K562 (cell line): Measurements from ENCODE around the gene COA3. TPM values are rescaled to one million over a fixed set of nuclear protein-coding genes. Genes with fewer than 3 reads are reported as not detected.
A peak's percentile ranks its signal among the peaks of the same experiment; 100 is the strongest.

Experiments used
- ATAC-seq: fragments of 200-7000 bp; cut with Tn5 transposase; 3 replicates; pipeline ENCODE4 v1.9.1; 2020; ENCODE audit warnings: moderate library complexity
- BruUV-seq: library from RNA; stranded (reverse); fragments of 400-500 nt; replicated peaks from 2 replicates; lab custom pipeline; 2021; lab: Mats Ljungman, UMichigan
- CTCF ChIA-PET: fragments of 300-600 bp; formaldehyde crosslinking; extraction: SDS; loops from one replicate; lab custom pipeline; 2021; ENCODE audit warnings: low intra/inter-chr PET ratio; lab: Yijun Ruan, JAX
- POLR2A ChIA-PET: fragments of 300-600, 350-650 bp; sonication (Branson Sonifier 250); formaldehyde crosslinking; extraction: SDS; loops from one replicate; lab custom pipeline; 2021; ENCODE audit warnings: antibody characterized with exemption, inconsistent platforms; lab: Yijun Ruan, JAX
- DNase-seq, 4 experiments: peaks; one replicate each; pipeline versions ENCODE4 v3.0.0 to v3.0.0-alpha.2; 2011 to 2018; ENCODE audit warnings: low spot score in 3 of 4, mixed read lengths in 3 of 4; ENCODE audit errors: extremely low read depth in 1 of 4
- FAIRE-seq: peaks from 2 replicates; lab custom pipeline; 2011; peaks lifted over from hg19 to GRCh38; lab: Jason Lieb, UNC
- H2AFZ ChIP-seq: 2 replicates; pipeline ENCODE4 v1.6.0; 2011; ENCODE audit warnings: low read depth, low read length, control low read depth, inconsistent platforms
- H3K27ac ChIP-seq: fragments of 200-600 bp; 3 replicates; pipeline ENCODE4 v1.8.0; 2011; ENCODE audit warnings: low read depth, mild to moderate bottlenecking, control low read depth, inconsistent platforms, low read length, moderate library complexity, mixed read lengths; ENCODE audit errors: extremely low read depth
- H3K27me3 ChIP-seq, 2 experiments: fragments of 300-600 bp in 1 of 2; 2 replicates in 1 of 2; 3 replicates in 1 of 2; pipeline versions ENCODE4 v1.6.0 to v1.8.0; 2011; ENCODE audit warnings: inconsistent platforms in 2 of 2, low read length in 2 of 2, mild to moderate bottlenecking in 1 of 2, mixed read lengths in 1 of 2, moderate library complexity in 1 of 2; ENCODE audit not compliant: control insufficient read depth in 2 of 2, insufficient read depth in 2 of 2
- H3K36me3 ChIP-seq: fragments of 300-600 bp; 3 replicates; pipeline ENCODE4 v1.8.0; 2011; ENCODE audit warnings: mild to moderate bottlenecking, low read length, inconsistent platforms; ENCODE audit not compliant: control insufficient read depth, insufficient read depth
- H3K4me1 ChIP-seq, 2 experiments: fragments of 200-600 bp in 1 of 2; replicated peaks in 1 of 2; 2 replicates in 1 of 2; 3 replicates in 1 of 2; pipeline versions ENCODE4 v1.5.1 to v1.8.0; 2011; ENCODE audit warnings: inconsistent platforms in 2 of 2, low read length in 2 of 2, mild to moderate bottlenecking in 1 of 2, mixed read lengths in 1 of 2, moderate library complexity in 1 of 2; ENCODE audit not compliant: control insufficient read depth in 2 of 2, insufficient read depth in 2 of 2
- H3K4me2 ChIP-seq: 2 replicates; pipeline ENCODE4 v1.6.1; 2011; ENCODE audit warnings: low read length, control low read depth, inconsistent platforms, mixed read lengths; ENCODE audit not compliant: insufficient read depth
- H3K4me3 ChIP-seq: fragments of 200-600 bp; sonication (generic), shearing (Covaris generic); 2 replicates; pipeline ENCODE4 v1.5.1; 2016; ENCODE audit warnings: control low read depth, inconsistent platforms
- H3K79me2 ChIP-seq: fragments of 200-600 bp; 3 replicates; pipeline ENCODE4 v1.8.0; 2011; ENCODE audit warnings: low read length, inconsistent platforms; ENCODE audit not compliant: control insufficient read depth, insufficient read depth
- H3K9ac ChIP-seq, 2 experiments: 2 replicates each; pipeline versions ENCODE4 v1.6.0 to v1.6.1; 2011; ENCODE audit warnings: low read depth in 2 of 2, low read length in 2 of 2, control low read depth in 1 of 2, inconsistent platforms in 1 of 2, mild to moderate bottlenecking in 1 of 2, mixed read lengths in 1 of 2; ENCODE audit not compliant: insufficient read depth in 1 of 2
- H3K9me1 ChIP-seq: one replicate; pipeline ENCODE4 v1.6.0; 2011; ENCODE audit warnings: inconsistent platforms, mild to moderate bottlenecking, low read length, moderate library complexity; ENCODE audit not compliant: control insufficient read depth, insufficient read depth
- H3K9me3 ChIP-seq: replicated peaks from 2 replicates; pipeline ENCODE4 v1.5.1; 2011; ENCODE audit warnings: low read depth, low read length, inconsistent platforms; ENCODE audit not compliant: control insufficient read depth, insufficient read depth
- H4K20me1 ChIP-seq: replicated peaks from 2 replicates; pipeline ENCODE4 v1.6.1; 2011; ENCODE audit warnings: low read length, inconsistent platforms, mixed read lengths; ENCODE audit not compliant: control insufficient read depth, insufficient read depth
- KLF16 ChIP-seq: IDR thresholded peaks from 2 replicates; pipeline ENCODE4 v1.6.1; 2016; ENCODE audit warnings: antibody characterized with exemption
- SMC3 ChIP-seq: conservative IDR thresholded peaks from 2 replicates; pipeline ENCODE4 v1.6.1; 2011; ENCODE audit warnings: low read depth, low read length, improper control_type of control experiment; ENCODE audit not compliant: insufficient read depth
- STAG1 ChIP-seq: sonication (generic); formaldehyde crosslinking; IDR thresholded peaks from 2 replicates; pipeline ENCODE4 v1.5.0; 2020; ENCODE audit warnings: missing genetic modification reagents, borderline replicate concordance
- U2AF1 ChIP-seq: fragments of 200-400 bp; formaldehyde crosslinking; optimal IDR thresholded peaks from 2 replicates; pipeline ENCODE3; 2017; ENCODE audit warnings: mild to moderate bottlenecking, low read depth, low read length, moderate library complexity
- ZC3H11A ChIP-seq: IDR thresholded peaks from 2 replicates; pipeline ENCODE4 v1.6.1; 2012; ENCODE audit warnings: low read depth, low read length, improper control_type of control experiment
- ZNF436 ChIP-seq: fragments of 250-450, 450-650 bp; sonication (Bioruptor Pico); formaldehyde crosslinking; IDR thresholded peaks from 2 replicates; pipeline ENCODE4 v1.7.0; 2020; ENCODE audit warnings: mild to moderate bottlenecking
- WGBS: fragments of 100-300 bp; shearing (Covaris generic); methylation state at CpG from one replicate; pipeline ENCODE4 v1.1.6; 2016; ENCODE audit warnings: low coverage, mixed read lengths; ENCODE audit not compliant: insufficient coverage; ENCODE audit errors: missing lambda C conversion rate; 5-methylcytosine and 5-hydroxymethylcytosine counted together
- in situ Hi-C: fragments of 300-500 bp; cut with MboI; formaldehyde crosslinking; loops from 4 replicates; pipeline ENCODE4 v1.15.0; 2018; ENCODE audit warnings: inconsistent platforms, mixed read lengths
- intact Hi-C: fragments of 100-400 bp; cut with micrococcal nuclease; formaldehyde crosslinking; loops from 2 replicates; pipeline ENCODE4 v1.14.2; 2022
- polyA plus RNA-seq, 8 experiments: library from polyadenylated mRNA; depleted of rRNA in 4 of 8; stranded (reverse) in 5 of 8; unstranded in 3 of 8; fragments of >200 nt; fragmentation: Nextera tagmentation in 2 of 8; fragmentation: Illumina TruSeq in 1 of 8; extraction: Ambion mirVana in 2 of 8; extraction: Trizol in 1 of 8; gene quantifications; 2 replicates each; pipeline versions ENCODE4 v1.2.1 to v1.2.3, GENCODE V29; 2011 to 2014; ENCODE audit warnings: inconsistent platforms in 1 of 8, missing spikeins in 1 of 8
- total RNA-seq, 7 experiments: library from RNA; depleted of rRNA in 6 of 7; stranded (reverse); fragments of >200 nt in 6 of 7; fragmentation: Illumina TruSeq in 2 of 7; extraction: Trizol in 2 of 7; gene quantifications; 2 replicates each; pipeline versions ENCODE4 v1.2.1 to v1.2.3, GENCODE V29; 2011 to 2021; ENCODE audit warnings: low replicate concordance in 1 of 7
- TF ChIP-seq, protein P1 (sequence below), 2 experiments: fragments of 450-650 bp; formaldehyde crosslinking in 1 of 2; IDR thresholded peaks; 2 replicates each; pipeline versions ENCODE4 v1.4.0 to v1.6.1; 2014 to 2020; ENCODE audit warnings: mild to moderate bottlenecking in 2 of 2, borderline replicate concordance in 1 of 2, low read depth in 1 of 2
- TF ChIP-seq, protein P2 (sequence below), 3 experiments: IDR thresholded peaks in 2 of 3; conservative IDR thresholded peaks in 1 of 3; 2 replicates each; pipeline ENCODE4 v1.5.1; 2011 to 2012; ENCODE audit warnings: low read length in 3 of 3, mild to moderate bottlenecking in 3 of 3, control low read depth in 2 of 3, improper control_type of control experiment in 1 of 3, inconsistent platforms in 1 of 3, low read depth in 1 of 3, mixed read lengths in 1 of 3, moderate library complexity in 1 of 3; ENCODE audit not compliant: insufficient read depth in 2 of 3
- TF ChIP-seq, protein P3 (sequence below), 2 experiments: fragments of 250-450 bp in 1 of 2; fragments of 450-650 bp in 1 of 2; sonication (Bioruptor Pico) in 1 of 2; IDR thresholded peaks; 2 replicates each; pipeline versions ENCODE4 v1.6.1 to v1.8.0; 2016 to 2021; ENCODE audit warnings: mild to moderate bottlenecking in 2 of 2, moderate library complexity in 2 of 2, missing compliant biosample characterization in 1 of 2, missing genetic modification characterization in 1 of 2

The COA3 gene
- total and polyA plus RNA-seq, 9 of the 15 experiments (the other 6 are each of a cell fraction or from before 2014, with no cell fraction given), result 49.6 to 153 (median 61.4) TPM

DNA sequence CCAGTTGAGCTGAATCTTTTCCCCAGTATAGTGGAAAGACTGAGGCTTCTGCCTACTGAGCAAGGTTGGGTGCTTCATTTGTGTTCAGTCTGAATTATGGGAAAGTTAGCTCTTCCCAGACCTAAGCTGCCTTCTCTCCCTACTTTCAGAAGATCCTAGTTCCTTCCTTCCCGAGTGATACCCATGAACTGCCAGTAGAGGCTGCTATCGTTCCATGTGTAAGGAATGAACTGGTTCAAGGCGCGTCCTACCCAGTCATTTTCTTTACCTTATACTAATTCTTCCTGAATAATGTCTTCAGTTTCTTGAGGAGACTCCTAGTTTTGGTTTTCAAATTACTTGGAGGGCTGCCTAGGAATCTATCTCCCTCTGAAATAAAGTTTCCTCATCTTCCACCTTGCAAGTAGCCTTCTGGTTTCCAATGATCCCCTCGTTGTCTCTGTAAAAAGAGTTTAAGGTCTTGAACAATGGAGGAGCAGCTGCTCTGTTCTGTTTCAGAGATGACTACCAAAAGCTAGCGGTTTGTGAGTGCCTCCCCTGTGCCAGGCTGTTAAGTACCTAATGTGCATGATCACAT lies 44.9 kb upstream of the COA3 start:
- H3K9me1 ChIP-seq, result no peaks in the 10 kb centered on the region
- H2AFZ ChIP-seq, result no peak overlapping the region
- POLR2A ChIA-PET, result interaction anchor here (0.5 to 1.9 kb wide), 6 partner anchors 9 to 255 kb away, joined by 3 to 10 read pairs (median 3); partner anchors contain the start of genes PLEKHH3 and PSME3
- H4K20me1 ChIP-seq, result 0 out of 2 replicates have a peak, but pooled peaks cover 2% of the 10 kb centered on the region
- CTCF ChIA-PET, result interaction anchor here (1.1 to 4.7 kb wide), 6 partner anchors 86 to 521 kb away, joined by 3 to 37 read pairs (median 10); partner anchors contain the start of genes PTGES3L, RPL27 and RUNDC1
- no peak overlapping the region for H3K4me2 ChIP-seq
- H3K36me3 ChIP-seq, result peaks cover 68% of the 10 kb centered on the region
- no peak overlapping the region for H3K4me3 ChIP-seq
- H3K9ac ChIP-seq, result no peak overlapping the region
- H3K4me1 ChIP-seq, result peaks cover 0 to 6% of the 10 kb centered on the region in 2 experiments; a peak in 2 of 5 replicates
- no TSS peak for BruUV-seq
- intact Hi-C loops (loop anchor here (1.0 to 2.0 kb wide), 3 partner anchors 86 to 155 kb away; partner anchors contain the start of gene RPL27), in situ Hi-C loops (loop anchor here (5.0 kb wide), 1 partner anchor 94 kb away; no protein-coding TSS in a partner anchor)
- FAIRE-seq (peak; percentile 75), ATAC-seq (peak; percentile 83), DNase-seq (peak; percentile 61 to 70 (median 64))
- no peaks in the 10 kb centered on the region for H3K9me3 ChIP-seq
- no peaks in the 10 kb centered on the region for H3K27me3 ChIP-seq
- no peaks in the 10 kb centered on the region; the same call in 2 of the 3 replicates for H3K79me2 ChIP-seq
- 39% methylated on average over 6 of the region's 6 CpGs for WGBS
- no peak overlapping the region for H3K27ac ChIP-seq
- TF ChIP-seq KLF16, result peak; percentile 77
- TF ChIP-seq, protein P1, sequence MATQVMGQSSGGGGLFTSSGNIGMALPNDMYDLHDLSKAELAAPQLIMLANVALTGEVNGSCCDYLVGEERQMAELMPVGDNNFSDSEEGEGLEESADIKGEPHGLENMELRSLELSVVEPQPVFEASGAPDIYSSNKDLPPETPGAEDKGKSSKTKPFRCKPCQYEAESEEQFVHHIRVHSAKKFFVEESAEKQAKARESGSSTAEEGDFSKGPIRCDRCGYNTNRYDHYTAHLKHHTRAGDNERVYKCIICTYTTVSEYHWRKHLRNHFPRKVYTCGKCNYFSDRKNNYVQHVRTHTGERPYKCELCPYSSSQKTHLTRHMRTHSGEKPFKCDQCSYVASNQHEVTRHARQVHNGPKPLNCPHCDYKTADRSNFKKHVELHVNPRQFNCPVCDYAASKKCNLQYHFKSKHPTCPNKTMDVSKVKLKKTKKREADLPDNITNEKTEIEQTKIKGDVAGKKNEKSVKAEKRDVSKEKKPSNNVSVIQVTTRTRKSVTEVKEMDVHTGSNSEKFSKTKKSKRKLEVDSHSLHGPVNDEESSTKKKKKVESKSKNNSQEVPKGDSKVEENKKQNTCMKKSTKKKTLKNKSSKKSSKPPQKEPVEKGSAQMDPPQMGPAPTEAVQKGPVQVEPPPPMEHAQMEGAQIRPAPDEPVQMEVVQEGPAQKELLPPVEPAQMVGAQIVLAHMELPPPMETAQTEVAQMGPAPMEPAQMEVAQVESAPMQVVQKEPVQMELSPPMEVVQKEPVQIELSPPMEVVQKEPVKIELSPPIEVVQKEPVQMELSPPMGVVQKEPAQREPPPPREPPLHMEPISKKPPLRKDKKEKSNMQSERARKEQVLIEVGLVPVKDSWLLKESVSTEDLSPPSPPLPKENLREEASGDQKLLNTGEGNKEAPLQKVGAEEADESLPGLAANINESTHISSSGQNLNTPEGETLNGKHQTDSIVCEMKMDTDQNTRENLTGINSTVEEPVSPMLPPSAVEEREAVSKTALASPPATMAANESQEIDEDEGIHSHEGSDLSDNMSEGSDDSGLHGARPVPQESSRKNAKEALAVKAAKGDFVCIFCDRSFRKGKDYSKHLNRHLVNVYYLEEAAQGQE (IDR thresholded peaks at IDR 0.05; ENCODE audit: borderline replicate concordance), result peak; percentile 89
- TF ChIP-seq, protein P1 (CRISPR knock-in tag; IDR thresholded peaks at IDR 0.05; ENCODE audit: low read depth), result no peak
- peak; percentile 76; the same call in 1 of the 2 replicates for TF ChIP-seq STAG1
- TF ChIP-seq, protein P2, sequence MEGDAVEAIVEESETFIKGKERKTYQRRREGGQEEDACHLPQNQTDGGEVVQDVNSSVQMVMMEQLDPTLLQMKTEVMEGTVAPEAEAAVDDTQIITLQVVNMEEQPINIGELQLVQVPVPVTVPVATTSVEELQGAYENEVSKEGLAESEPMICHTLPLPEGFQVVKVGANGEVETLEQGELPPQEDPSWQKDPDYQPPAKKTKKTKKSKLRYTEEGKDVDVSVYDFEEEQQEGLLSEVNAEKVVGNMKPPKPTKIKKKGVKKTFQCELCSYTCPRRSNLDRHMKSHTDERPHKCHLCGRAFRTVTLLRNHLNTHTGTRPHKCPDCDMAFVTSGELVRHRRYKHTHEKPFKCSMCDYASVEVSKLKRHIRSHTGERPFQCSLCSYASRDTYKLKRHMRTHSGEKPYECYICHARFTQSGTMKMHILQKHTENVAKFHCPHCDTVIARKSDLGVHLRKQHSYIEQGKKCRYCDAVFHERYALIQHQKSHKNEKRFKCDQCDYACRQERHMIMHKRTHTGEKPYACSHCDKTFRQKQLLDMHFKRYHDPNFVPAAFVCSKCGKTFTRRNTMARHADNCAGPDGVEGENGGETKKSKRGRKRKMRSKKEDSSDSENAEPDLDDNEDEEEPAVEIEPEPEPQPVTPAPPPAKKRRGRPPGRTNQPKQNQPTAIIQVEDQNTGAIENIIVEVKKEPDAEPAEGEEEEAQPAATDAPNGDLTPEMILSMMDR (IDR thresholded peaks at IDR 0.05 in 2 of 3, conservative IDR thresholded peaks at IDR 0.05 in 1 of 3; ENCODE audit: insufficient read depth in 2 of 3, low read depth in 1 of 3, low read length in 3 of 3), result peak; percentile 79 to 96 (median 96)
- TF ChIP-seq, protein P3, sequence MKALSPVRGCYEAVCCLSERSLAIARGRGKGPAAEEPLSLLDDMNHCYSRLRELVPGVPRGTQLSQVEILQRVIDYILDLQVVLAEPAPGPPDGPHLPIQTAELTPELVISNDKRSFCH (CRISPR knock-in tag; IDR thresholded peaks at IDR 0.05), result no peak
- TF ChIP-seq, protein P3 (tag; IDR thresholded peaks at IDR 0.05), result no peak
- TF ChIP-seq SMC3, result peak; percentile 78
- TF ChIP-seq ZC3H11A, result no peak
- TF ChIP-seq U2AF1, result no peak
- no peak for TF ChIP-seq ZNF436 (CRISPR knock-in tag)
